HG03442 (cell line): Measurements from ENCODE around the gene CABP1.
A peak's percentile ranks its signal among the peaks of the same experiment; 100 is the strongest.
"Not testable (repeated sequence)": the region's sequence is repeated elsewhere in the genome, so short reads cannot be mapped to it uniquely, and the experiment has no call there.

Experiments
- ATAC-seq: cut with Tn5 transposase; IDR thresholded peaks from one replicate; pipeline ENCODE4 v1.9.1; 2021; ENCODE audit warnings: mild to moderate bottlenecking, moderate library complexity; ENCODE audit not compliant: unreplicated experiment

CABP1 gene

DNA sequence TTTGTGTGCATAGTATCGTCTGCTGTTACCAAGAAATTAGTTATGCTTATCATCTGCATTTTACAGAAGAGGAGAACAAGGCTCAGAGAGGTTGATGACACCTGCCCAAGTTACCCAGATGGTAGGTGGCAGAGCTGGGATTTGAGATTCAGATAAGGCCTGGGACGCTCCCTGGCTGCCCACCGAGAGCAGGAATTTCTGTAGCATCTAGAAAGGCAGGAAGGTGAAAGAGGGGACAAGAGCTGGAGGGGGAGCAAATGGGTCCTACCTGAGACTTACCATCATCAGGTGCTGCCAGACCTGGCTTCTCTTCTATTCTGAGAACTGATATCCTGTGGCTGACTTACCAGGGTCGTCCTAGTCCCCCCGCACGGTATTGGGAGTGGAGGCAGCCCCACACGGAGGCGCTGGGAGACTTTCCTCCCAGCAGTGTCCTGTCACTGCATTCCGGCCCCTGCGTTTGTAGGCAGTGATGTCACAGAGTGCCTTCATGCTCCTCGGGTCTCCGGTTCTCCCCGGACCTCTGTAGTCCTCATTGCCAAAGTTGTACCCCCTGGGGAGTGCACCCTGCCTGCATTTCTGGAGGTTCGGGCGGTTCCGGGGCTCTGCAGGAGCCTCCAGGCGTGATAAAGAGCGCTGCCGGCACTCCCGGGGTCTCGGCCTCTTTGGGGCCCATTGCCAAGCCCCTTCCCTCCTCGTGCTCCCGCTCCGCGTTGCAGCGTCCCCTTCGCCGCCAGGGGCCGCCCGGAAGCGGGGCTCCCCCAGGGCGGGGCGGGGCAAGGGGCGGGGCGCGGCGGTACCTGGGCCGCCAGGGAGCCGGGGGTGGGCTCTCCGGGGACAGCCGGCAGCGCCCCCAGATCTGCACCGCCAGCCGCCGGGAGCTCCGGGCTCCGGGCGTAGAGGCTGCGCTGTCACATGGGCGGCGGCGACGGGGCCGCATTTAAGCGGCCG is at the start of gene CABP1:
TSS of gene CABP1 (plus strand) at position 856 of the 951 bp plus-strand sequence. CDS start at position 916, 60 bp downstream.
- ATAC-seq: peak; percentile 66

GRCh38 chr12:120590741-120591407 is 49.6 kb upstream of the CABP1 start:
- no peak for ATAC-seq

- no peak for ATAC-seq
Measured at GRCh38 chr12:120592121-120593049, 48.0 kb upstream of the CABP1 start.

DNA sequence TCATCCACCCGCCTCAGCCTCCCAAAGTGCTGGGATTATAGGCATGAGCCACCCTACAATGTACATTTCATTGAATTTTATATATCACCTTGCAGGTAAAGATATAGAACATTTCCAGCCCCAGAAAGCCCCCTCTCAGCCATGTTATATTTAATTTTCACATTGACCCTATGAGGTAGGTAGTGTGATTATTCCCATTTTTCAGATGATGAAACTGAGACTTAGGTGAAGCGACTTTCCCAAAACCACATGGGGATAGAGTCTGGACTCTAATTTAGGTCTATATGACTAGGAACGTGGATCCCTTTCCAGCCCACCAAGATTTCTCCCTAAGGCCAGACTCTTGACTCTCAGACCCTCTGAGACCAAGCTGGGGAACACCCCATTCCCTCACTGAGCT is 43.5 kb upstream of the CABP1 start:
- ATAC-seq: no peak

DNA sequence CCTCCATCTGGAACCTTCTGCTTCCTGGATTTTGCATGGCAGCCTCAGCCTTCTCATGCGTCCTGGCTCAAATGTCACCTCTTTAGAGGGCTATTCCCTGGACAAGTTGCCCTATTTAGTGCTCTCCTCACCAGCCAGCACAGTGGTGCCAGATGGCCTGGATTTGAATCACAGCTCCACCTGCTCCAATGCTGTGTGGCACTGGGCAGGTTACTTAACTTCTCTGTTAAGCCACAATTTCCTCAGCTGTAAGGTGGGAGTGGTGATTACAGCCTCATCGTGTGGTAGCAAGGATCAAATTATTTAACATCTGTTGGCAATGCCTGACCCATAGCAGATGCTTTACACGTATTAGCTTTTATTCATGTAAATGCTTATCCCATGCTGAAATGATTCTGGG is 42.6 kb upstream of the CABP1 start:
- no peak for ATAC-seq

DNA sequence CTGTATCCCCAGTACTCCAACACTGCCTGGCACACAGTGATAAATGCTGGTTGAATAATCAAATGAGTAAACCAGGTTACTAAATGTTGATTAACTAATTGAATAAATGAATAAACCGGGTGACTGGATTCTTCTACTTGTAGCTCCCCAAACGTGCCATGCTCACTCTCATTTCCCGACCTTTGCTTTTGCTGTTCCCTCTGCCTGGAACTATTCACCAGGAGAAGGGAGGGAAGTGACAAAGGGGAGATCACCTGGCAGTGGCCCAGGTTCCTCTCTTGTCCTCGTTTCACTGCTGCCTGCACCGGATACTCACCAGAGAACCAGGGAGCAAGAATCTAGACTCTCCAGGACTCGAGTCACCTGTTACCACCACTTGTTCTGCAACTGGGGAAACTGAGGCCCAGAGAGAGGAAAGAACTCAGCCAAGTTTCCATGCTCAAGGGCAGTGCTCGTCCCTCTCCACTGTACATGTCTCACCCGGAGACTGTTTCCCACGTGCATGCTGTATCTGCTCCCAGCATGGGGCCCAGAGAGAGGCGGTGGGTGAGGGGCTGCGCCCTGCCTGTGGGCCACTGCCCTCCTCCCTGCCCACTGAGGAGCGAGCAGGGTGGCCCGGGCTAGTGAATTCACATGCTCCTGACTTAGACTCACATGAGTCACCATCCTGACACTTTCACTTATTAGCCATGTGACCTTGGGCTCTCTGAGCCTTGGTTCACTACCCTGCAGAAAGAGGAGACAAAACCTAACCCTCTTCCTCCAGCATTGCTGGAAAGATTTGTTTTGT is 41.6 kb upstream of the CABP1 start:
- no peak for ATAC-seq

GRCh38 chr12:120599672-120600552 is 40.5 kb upstream of the CABP1 start:
- no peak for ATAC-seq

DNA sequence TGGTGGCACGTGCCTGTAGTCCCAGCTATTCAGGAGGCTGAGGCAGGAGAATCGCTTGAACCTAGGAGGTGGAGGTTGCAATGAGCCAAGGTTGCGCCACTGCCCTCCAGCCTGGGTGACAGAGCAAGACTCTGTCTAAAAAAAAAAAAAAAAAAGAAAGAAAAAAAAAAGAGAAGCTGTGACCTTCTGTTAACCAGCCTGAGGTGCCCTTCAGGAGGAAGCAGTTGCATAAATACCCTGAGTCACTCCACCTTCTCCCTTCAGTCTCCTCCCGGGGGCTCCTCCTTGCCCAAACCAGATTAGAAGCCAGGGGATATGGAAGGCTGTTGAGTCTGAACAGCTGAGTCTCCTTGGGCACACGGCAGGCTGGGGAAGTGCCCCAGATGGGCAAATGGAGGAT is 38.0 kb upstream of the CABP1 start:
- ATAC-seq: not testable (repeated sequence)

GRCh38 chr12:120610560-120610959 is 29.9 kb upstream of the CABP1 start:
- no peak for ATAC-seq

DNA sequence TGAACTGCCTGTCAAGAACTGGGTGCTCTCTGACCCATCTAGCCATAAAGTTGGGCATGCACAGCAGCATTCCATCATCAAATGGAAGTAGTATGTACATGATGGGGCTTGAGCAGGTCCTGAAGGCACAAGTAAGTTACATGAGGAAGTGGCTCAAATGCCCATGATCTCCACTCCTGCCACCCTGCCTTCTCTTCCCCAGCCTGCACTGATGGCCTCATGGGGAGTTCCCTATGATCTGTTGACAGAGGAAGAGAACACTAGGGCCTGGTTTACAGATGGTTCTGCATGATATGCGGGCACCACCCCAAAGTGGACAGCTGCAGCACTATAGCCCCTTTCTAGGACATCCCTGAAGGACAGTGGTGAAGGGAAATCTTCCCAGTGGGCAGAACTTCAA is 28.9 kb upstream of the CABP1 start:
- not testable (repeated sequence) for ATAC-seq

GRCh38 chr12:120614848-120615247 is 25.6 kb upstream of the CABP1 start:
- no peak for ATAC-seq

DNA sequence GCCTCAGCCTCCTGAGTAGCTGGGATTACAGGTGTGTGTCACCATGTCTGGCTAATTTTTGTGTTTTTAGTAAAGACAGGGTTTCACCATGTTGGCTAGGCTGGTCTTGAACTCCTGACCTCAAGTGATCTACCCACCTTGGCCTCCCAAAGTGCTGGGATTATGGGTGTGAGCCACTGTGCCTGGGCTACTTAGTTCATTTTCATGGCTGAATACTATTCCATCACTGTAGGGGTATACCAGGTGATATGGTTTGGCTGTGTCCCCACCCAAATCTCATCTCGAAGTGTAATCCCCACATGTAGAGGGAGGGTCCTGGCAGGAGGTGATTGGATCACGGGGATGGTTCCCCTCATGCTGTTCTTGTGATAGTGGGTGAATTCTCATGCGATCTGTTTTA is 23.2 kb upstream of the CABP1 start:
- ATAC-seq: not testable (repeated sequence)

DNA sequence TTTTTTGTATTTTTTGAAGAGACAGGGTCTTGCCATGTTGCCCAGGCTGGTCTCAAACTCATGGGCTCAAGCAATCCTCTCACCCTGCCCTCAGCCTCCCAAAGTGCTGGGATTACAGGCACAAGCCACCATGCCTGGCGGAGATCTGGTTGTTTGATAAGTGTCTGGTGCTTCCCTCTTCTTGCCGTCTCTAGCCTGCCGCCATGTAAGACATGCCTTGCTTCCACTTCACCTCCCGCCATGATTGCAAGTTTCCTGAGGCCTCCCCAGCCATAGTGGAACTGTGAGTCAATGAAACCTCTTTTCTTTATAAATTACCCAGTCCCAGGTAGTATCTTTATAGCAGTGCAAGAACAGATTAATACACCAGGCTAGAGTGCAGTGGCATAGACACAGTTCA is 22.7 kb upstream of the CABP1 start:
- not testable (repeated sequence) for ATAC-seq

GRCh38 chr12:120618954-120619615 is 21.3 kb upstream of the CABP1 start:
- no peak for ATAC-seq

GRCh38 chr12:120620624-120621023 is 19.8 kb upstream of the CABP1 start:
- no peak for ATAC-seq

DNA sequence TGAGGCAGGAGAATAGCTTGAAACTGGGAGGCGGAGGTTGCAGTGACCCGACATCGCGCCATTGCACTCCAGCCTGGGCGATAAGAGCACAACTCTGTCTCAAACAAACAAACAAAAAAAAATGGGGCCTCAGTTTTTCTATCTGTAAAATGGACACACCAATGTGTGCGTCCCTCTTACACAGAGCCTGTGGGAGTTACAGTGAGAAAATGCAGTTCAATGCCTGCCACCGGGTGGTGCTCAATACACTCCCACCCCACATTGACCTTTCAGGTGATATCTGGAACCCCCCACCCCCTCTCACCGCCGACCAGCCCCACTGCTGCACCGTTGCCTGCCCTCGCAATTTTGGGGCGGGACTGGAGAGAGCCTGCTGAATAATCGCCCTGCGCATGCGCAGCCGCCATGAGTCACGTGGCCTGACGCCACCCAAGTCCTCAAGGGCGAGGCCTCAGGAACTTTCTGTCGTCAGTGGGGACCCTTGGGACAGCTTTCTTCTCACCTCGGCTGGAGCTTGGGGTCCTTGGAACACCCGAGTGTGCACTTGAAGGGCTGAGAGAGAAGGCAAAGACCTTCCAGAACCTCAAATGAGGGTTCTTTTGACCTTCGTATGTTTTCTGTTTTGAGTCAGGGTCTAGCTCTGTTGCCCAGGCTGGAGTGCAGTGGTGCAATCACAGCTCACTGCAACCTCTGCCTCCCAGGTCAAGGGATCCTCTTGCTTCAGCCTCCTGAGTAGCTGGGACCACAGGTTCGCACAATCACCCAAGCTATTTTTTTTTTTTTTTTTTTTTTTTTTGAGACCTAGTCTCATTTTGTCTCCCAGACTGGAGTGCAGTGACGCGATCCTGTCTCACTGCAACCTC is 14.6 kb upstream of the CABP1 start:
- ATAC-seq: no peak

- ATAC-seq: no peak
Measured at GRCh38 chr12:120628919-120629318, 11.5 kb upstream of the CABP1 start.
